CD4-positive, alpha-beta T cell treated with Interleukin-6 at 100 ng/mL for 8 hours (primary cell): ENCODE measurements around the gene C9orf57.
"Not testable (repeated sequence)": the region's sequence is repeated elsewhere in the genome, so short reads cannot be mapped to it uniquely, and the experiment has no call there.

Experiments used
- DNase-seq: peaks from one replicate; pipeline ENCODE4 v3.0.0-alpha.2; 2020; ENCODE audit warnings: mixed read lengths, low spot score

Gene C9orf57

DNA sequence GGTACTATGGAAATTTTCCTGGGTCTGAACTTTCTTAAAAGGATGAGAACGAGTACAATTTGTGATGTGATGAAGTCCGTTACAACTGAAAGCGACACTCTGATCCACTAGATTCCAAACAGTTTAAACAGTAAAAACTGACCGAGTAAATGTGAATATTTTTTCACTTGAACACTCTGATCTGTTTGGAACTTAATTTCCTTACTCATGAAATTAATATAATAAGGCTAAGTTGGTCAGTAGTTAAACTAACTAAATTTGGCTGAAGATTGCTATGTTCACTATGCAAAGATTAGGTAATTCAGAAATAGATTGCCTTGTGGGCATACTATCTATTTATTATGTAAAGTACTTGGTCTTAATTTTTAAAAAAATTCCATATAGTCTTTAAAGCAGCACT lies at the start of gene C9orf57:
C9orf57 (minus strand) TSS at position 101 of the 400 bp plus-strand sequence. CDS start 1,282 bp downstream, outside the sequence.
- DNase-seq = no peak

GRCh38 chr9:72102520-72102919 lies 42.1 kb upstream of the C9orf57 start:
- no peak for DNase-seq

DNA sequence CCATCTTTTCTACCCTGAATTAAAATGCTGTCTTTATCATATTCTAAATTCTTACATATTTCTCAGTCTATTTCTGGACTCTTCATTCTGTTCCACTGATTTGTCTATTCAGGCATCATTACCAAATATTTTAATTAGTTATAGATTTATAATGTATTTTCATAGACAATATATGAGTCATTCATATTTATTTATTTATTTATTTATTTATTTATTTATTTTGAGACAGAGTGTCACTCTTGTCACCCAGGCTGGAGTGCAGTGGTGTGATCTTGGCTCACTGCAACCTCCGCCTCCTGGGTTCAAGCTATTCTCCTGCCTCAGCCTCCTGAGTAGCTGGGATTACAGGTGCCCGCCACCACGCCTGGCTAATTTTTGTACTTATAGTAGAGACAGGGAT lies 35.1 kb upstream of the C9orf57 start:
- DNase-seq = not testable (repeated sequence)

DNA sequence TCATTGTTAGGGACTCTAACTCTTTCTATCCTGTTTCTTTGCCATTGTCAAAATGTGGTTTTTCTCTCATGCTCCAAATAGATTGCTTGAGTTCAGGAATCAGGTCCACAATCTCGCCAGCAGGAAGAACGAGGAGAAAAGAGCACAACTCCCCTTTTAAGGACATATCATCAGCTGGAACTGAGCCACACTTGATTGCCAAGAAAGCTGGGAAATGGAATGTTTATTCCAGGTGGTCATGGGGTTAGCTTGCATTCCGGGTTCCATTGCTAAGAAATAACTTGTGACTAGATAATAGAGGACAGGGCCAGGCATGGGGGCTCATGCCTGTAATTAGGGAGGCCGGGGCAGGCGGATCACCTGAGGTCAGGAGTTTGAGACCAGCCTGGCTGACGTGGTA lies 32.4 kb upstream of the C9orf57 start:
- no peak for DNase-seq

GRCh38 chr9:72089451-72090130 lies 29.2 kb upstream of the C9orf57 start:
- DNase-seq = no peak

- DNase-seq = no peak
These were observed 22.1 kb upstream of the C9orf57 start for GRCh38 chr9:72082536-72082935.

- not testable (repeated sequence) for DNase-seq
These were observed 14.3 kb upstream of the C9orf57 start for GRCh38 chr9:72074666-72075065.

- DNase-seq = no peak
These were observed 4.7 kb upstream of the C9orf57 start for GRCh38 chr9:72065076-72065475.

DNA sequence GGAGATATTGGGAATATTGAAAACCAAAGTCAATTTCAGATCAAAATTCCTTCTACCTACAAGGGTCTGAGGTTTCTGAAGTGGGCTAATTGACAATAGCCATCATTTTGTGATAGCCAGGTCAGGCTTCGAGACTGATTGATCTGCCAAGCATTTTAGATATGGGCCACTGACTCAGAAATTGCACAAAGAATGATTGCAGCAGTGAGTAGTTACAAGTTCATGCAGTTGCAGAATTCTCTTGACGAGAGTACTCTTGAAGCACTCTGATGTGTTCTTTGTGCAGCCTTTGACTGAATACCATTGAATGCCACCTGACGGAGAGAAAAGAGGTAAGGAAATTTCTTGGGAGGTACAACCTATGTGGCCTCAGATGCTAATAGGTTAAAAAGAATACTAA lies 8.3 kb downstream of the C9orf57 start:
- no peak for DNase-seq

DNA sequence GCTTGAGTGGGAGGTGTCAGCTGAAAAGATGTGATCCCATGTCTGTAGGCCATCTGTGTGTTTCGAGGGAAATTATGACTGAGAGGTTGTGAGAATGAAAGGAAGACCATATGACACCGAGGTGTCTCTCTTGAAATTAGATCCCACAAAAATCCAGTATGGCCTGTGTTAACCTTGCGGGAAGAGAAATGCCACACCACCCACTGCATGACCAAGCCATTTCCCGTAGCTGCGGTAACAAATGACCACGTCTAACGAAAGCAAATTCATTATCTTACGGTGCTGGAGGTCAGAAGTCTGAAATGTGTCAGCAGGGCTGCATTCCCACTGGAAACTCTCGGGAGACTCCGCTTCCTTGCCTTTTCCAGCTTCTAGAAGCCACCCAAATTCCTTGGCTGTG lies 11.6 kb downstream of the C9orf57 start:
- no peak for DNase-seq

DNA sequence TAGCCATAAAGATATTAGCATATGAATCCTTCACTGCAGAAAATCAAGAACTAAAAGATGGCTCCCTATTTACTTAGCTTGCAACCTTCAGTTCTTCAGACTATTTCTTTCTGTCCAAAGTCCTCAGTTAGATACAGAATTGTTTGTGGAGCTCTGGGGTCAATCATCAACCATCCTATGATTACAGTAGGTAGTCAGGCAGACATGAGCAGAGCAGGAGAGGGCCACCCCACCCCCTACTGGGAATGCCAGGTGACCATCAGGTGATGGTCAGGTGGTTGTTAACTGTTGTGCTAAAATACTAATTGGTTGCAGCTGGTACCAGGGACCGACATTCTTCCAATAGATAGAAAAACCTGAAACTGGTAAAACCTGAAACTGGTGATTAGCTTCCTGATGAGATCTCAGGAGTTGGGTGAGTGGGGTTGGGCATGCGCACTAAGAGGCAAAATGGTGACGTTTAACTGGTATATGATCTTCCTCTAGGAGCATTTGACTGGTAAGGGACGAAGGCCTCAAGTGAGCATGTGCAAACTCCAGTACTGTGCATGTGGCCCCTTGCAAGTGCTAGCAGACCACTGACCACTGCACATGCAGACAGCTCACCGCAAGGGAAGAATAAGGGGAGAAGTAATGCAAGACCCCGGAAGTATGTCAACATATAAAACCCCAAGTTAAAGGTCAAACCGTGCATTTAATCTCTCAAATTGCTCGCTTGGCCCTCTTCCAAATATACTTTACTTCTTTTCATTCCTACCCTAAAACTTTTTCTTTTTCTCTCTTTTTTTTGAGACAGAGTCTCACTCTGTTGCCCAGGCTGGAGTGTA lies 13.6 kb downstream of the C9orf57 start:
- no peak for DNase-seq

- DNase-seq = no peak
These were observed 16.3 kb downstream of the C9orf57 start for GRCh38 chr9:72044095-72044494.

GRCh38 chr9:72043576-72043975 lies 16.8 kb downstream of the C9orf57 start:
- no peak for DNase-seq

DNA sequence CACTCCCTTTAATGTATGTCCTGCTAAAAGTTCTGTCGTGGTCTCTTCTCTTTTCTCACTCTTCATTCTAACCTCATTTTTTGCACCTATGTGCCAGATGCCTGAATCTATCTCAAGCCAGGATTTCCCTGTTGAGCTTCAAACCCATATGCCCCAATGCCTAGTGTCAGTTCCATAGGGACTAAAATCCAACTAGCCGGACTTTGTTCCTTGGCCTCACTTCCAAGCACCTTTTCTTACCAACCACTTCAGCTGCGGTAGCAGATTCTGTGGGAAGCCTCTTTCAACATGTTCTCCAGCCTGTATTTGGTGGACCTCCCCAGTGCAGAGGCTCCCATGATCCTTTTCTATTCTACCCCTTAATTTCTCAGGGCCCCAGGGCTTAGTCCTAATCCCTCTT lies 17.5 kb downstream of the C9orf57 start:
- DNase-seq = no peak

DNA sequence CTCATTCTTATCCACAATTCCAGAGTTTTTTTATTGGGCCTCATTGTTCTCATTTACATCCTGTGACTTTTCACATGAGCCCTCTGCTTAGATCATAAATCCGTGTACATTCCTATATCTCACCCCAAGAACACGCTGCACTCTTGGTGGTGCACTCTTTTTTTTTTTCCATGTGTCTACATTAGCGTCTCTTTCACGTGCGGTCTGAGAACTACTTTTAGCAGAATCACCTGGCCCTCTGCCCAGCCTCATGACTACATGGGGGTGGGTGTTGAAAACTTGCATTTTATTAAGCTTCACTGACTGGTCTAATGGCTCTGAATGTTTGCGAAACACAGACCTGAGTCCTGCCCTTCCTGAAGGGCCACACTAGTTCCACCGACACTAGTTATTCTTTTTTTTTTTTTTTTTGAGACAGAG lies 18.6 kb downstream of the C9orf57 start:
- DNase-seq = no peak

DNA sequence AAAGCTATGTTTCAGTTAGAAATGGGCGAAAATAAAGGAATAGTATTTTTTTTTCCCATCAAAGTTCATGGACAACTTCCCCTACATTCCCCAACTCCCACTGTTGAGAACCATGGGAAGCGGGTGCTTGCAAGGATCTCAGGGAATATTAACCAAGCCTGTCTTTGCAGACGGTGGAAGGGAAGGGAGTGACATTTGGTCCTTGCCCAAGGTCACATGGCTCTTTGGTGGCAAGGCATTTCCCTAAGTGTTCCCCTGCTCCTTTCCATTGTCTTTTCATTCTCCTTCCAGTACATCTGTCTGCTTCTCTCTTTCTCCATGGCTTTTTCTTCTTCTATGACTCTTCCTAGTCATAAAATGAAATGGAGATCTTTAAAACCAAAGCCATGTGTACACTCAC lies 19.0 kb downstream of the C9orf57 start:
- no peak for DNase-seq

DNA sequence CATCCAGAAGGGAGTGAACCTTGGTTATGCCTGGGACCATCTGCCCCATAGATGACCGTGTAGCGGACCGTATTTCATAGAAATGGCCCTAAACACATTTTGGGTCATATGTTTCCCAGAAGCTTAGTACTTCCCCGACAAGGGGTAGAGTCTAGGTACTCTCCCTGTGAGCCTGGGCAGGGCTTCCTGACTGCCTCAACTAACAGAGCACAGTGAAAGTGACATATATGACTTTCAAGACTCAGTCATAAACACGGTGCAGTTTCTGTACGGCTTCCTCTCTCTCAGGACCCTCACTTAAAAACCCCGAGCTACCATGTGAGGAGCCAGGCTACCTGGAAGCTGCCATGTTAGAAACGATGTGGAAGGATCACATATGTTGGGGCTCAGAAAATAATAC lies 20.9 kb downstream of the C9orf57 start:
- no peak for DNase-seq

DNA sequence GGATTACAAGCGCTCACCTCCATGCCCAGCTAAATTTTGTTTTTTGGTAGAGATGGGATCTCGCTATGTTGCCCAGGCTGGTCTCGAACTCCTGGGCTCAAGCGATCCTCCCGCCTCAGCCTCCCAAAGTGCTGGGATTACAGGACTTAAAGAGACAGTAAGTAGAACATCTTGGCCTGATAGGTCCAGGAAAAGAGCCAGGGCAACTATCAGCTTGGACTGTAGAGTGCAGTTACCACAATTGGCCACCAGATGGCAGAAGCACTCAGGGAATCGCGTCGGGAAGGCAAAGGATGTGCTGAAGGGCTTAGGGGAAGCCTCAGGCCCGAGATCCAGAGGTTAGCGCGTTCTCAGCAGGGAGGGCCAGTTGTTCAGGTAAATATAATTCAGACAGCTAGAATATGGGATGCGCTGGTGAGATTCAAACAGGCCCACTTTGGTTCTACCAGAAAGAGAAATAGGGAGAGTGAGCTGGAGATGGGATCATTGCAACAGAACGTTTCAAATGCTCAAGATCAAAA lies 21.5 kb downstream of the C9orf57 start:
- DNase-seq = peak; percentile 56

DNA sequence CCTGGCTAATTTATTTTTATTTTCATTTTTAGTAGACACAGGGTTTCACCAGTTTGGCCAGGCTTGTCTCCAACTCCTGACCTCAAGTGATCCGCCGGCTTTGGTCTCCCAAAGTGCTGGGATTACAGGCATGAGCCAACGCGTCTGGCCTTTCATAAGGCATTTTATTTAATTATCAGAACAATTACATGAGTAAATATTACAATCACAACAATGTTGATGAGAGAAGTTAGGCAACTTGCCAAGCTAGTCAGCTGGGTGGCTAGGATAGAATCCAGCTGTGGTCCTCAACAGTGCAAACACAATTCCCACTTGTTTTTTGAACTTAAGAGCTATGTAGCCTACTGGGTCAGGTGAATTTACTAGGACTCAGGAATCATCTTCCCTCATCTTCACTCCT lies 22.0 kb downstream of the C9orf57 start:
- DNase-seq = no peak

DNA sequence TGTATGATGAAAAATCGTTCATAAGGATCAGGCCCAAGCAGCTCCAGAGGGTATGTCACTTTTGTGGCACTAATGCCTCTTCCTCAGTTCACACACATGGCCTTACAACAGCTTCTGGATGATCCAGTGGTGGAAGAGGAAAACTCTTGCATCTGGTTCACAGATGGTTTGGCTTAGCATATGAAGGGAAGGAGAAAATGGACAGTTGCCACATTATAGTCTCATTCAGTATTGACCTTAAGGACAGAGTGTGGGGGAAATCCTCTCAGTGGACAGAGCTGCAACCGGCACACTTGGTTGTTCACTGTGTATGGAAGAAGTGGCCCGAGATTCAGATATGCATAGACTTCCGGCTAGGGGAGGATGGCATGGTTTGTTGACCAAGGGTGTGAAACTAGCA lies 22.8 kb downstream of the C9orf57 start:
- no peak for DNase-seq

GRCh38 chr9:72030767-72031166 lies 29.6 kb downstream of the C9orf57 start:
- DNase-seq = no peak

- DNase-seq = no peak
These were observed 30.4 kb downstream of the C9orf57 start for GRCh38 chr9:72029986-72030385.

DNA sequence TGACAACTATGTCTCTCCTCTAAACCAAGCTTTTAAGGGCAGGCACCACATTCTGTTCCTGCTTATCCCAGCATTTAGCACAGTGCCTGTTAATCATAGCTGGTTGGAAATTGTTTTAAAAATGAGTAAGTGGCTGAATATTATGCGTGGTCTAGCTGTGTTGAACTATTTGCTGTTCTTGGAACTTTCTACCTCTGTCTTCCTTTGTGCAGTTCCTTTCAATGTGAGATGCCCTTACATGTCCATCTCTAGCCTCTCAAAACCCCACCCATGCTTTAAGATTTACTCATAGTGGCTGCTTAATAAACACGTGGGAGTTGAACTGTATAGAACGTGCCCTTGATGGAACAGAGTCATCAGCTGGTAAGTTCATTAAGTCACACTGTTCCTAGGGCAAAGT lies 34.5 kb downstream of the C9orf57 start:
- DNase-seq = no peak
